ENCODE results near the gene GOLT1A.

GOLT1A gene

GRCh38 chr1:204219971-204220616 is 6.3 kb upstream of the GOLT1A start:
- DNase-seq (ENCODE audit: low read depth, low spot score): no peak

- no peak for DNase-seq (ENCODE audit: low read depth, low spot score)
These were observed 4.8 kb upstream of the GOLT1A start for GRCh38 chr1:204218552-204218951.

DNA sequence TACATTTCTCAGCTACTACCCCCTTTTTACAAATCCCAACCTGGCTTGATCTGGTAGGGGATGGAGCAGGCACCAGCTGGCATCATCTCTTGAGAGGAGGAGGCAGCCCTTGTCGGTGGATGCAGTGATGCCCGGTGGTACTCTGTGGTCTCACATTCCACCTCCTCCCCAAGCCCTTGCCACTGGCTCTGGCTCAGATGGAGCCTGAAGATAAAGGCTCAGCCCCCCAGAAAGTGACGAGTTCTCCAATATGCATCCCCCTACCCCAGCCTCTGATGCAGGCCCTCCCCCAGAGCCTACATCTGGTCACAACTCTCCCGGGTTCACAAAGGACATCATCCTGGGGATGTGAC is 3.8 kb upstream of the GOLT1A start:
- no peak for DNase-seq (ENCODE audit: low read depth, low spot score)

DNA sequence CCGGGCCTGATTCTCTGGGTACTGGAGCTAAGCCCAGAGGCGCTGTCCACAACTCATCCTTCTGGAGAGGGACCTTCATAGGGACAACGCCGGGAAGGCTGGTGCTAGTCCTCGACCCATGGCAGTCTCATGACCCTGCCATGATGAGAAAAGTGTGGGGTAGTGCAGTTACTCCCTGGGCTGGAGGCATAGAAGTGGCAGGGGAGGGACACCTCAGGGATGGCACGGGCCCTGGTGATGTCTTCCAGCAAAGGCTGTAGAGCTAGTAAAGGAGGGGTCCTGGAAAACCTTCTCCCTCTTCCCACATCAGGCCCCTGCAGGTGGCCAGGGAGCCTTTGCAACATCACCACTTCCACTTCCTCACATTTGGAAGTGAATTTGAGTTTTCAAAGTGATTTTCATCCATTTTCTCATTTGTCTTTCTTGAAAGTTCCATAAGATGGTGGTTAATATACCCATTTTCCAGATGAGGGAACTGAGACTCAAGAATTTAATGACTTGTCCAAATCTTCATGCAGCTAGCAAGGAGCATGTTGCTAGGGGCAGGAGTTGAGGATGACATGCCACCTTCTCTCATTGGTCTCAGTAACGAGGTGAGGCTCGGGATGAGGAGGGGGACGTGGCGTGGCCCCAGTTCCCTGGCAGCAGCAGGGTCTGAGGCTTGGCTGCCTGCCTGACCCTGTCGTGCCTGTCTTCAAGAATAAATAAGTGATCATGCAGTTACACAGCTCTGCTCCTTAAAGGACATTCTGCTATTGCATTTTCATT is 3.3 kb upstream of the GOLT1A start:
- no peak for DNase-seq (ENCODE audit: low read depth, low spot score)

- DNase-seq (ENCODE audit: low read depth, low spot score): no peak
These were observed 2.4 kb upstream of the GOLT1A start for GRCh38 chr1:204216236-204216635.

GRCh38 chr1:204212715-204213114 is 1.1 kb downstream of the GOLT1A start:
- DNase-seq (ENCODE audit: low read depth, low spot score): no peak

DNA sequence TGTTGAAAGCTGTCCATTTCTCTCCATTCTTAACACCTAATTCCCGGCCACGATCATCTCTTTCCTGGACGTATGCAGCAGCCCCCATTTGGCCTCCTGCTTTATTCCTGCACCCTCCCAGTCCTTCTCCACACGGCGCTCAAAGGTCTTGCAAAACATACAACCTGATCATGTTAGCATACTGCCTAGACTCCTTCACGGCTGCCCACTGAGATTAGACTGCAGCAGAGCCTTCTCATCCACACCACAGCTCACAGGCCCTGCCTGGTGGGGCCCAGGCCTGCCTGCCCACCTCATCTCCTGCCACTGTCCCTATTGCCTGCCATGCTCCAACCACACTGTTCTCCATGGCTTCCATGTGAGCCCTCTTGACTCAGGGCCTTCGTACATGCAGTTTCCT is 2.7 kb downstream of the GOLT1A start:
- DNase-seq (ENCODE audit: low read depth, low spot score): no peak

DNA sequence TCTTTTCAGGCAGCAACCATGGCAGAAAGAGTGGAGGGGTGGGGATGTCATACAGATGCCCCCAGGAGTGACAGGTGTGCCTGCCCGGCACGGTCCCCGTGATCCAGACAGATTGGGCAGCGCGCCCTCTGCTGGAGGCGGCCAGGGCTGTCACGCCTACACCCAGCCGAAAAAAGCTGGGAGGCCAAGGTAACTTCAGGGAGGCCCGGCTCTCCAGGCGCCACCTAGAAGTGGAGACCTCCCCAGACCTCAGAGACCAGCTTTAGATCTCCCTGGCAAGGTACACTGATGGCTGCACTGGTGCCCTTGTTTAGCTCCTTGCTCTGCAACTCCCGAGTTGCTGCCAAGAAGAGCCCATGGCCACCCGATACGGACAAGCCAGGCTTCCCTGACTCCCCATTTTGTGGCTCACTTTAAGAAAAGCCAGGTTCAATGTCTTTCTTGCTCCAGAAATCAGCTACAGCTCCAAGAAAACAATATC is 6.6 kb downstream of the GOLT1A start:
- peak; percentile 90 for DNase-seq (ENCODE audit: low read depth, low spot score)

GRCh38 chr1:204206121-204206520 is 7.7 kb downstream of the GOLT1A start:
- no peak for DNase-seq (ENCODE audit: low read depth, low spot score)

- DNase-seq (ENCODE audit: low read depth, low spot score): no peak
These were observed 8.3 kb downstream of the GOLT1A start for GRCh38 chr1:204205486-204205885.

DNA sequence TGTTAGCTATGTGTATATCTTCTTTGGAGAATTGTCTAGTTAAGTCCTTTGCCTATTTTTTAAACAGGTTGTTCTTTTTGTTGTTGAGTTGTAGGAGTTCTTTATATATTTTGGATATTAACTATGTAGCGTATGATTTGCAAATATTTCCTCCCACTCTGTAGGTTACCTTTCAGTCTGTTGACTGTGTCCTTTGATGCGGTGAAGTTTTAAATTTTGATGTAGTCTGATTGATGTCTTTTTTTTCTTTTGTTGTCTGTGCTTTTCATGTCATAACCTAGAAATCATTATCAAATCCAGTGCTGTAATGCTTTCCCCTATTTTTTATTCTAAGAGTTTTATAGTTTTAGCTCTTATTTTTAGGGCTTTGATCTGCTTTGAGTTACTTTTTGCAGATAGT is 8.8 kb downstream of the GOLT1A start:
- no peak for DNase-seq (ENCODE audit: low read depth, low spot score)

- DNase-seq (ENCODE audit: low read depth, low spot score): no peak
These were observed 10.5 kb downstream of the GOLT1A start for GRCh38 chr1:204203206-204203767.

GRCh38 chr1:204202481-204202880 is 11.3 kb downstream of the GOLT1A start:
- no peak for DNase-seq (ENCODE audit: low read depth, low spot score)

GRCh38 chr1:204201348-204202040 is 12.3 kb downstream of the GOLT1A start:
- DNase-seq (ENCODE audit: low read depth, low spot score): peak; percentile 23

DNA sequence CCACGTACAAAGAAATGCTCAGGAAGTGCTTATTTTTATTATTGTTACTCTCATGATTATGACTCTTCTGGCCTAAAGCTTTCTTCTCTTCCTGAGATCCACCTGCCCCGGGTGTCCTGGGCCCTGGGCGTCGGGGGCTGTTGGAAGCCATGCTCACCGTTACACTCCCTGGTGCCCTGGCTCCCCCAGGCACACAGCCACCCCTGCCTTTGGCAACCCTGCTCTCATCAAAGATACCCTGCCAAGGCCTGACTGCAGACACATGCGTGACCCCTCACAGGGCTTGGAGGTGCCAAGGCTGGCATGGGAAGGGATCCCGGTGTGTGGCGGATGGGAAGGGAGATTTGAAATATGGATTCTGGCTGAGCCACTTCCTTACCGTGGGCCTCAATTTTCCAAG is 14.2 kb downstream of the GOLT1A start:
- DNase-seq (ENCODE audit: low read depth, low spot score): no peak

DNA sequence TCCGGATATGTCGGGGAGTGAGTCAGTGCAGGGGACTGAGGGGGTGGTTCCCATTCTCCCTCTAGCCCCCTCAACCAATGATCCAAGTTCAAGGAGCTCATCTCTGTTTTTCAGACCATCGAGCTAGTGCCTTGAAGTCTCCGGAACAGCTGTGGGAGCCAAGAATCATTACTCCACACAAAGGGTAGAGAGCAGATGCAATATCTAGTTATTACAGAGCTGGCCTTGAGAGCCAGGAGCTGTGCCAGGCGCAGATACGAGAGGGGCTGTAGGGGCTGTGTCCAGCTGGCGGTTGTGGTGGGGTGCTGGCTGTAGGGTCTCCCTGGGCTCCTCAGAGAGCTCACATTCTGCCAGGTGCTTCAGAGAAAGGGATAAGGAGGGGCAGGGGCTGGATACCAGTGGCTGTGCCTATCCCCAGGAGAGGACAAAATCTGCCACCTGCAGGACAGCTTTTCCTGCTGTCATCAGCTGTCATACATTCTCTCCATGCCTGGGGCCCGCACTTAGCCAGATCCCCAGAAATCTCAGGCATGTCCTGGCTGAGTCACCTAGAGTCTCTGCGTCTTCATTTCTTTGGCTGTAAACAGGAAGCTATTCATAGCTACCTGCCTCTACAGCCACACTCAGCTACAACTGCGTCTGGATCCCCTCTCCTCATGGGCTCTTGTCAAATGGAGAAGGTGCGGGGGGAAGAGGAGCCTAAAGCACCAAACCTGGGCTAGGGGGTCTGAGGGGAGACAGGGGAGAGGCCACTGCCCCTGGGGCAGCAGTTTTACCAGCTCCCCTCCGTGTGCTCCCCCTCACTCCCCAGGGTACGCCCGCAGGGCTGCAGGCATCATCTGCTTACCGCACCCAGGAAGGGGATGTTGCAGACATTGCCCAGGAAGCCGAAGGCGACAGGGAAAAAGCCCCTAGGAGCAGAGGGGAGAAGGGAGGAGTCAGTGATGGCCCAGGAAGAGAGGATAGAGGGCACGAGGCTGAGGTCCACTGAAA is 15.1 kb downstream of the GOLT1A start:
- DNase-seq (ENCODE audit: low read depth, low spot score): peak; percentile 78

DNA sequence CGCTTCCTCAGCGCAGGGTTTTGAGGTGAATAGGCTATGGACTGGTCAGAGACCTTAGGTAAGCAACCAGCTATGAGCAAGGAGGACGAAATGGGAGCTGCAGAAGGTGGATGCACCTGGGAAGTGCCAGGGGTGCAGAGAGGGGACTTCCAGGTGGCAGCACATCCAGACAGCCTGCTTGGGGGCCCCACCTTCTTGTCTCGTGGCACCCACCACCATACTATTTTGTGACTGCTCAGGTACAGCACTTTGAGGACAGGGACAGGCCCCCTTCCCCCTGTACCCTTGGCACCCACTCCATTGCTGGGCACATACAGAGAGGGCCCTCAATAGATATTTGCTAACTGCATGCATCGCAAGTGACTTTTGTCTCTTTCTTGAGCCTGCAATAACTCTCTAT is 16.7 kb downstream of the GOLT1A start:
- no peak for DNase-seq (ENCODE audit: low read depth, low spot score)

DNA sequence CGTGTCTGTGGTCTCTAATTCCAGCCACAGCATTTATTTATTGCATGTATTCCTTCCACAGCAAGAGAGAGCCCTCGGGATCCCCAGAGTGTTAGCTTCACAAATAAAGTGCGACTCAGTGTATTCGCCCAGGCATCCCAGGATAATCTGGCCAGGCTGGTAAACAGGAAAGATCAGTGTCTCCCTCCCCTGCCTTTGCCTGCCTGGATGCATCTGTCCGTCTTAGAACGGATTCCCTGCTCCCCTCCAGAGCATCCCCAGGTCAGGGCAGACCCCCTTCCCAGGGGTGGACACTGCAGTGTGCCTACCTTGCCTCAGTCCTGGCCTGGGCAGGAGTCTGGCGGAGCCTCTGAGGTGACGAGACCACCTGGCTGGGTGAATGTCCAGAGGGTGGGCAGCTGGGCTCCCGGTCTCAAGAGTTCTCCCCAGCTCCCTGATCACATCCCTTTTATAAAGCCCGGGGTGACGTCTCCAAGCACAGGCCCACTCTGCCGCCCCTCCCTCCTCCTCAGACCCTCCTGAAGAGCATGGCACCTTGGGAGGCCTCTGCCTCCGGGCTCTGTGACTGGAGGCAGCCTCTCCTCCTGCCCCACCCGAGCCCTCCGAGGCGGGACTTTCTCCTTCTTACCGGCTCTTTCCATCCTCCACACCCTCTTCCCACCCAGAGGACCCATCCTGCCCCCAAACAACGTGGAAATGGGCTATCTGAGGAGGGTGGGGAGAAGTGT is 17.6 kb downstream of the GOLT1A start, which contains the start of gene KISS1:
Gene KISS1, minus strand, starts transcription at position 424 of the 728 bp plus-strand sequence. CDS start 3,615 bp downstream, outside the sequence.
- DNase-seq (ENCODE audit: low read depth, low spot score): peak; percentile 14

DNA sequence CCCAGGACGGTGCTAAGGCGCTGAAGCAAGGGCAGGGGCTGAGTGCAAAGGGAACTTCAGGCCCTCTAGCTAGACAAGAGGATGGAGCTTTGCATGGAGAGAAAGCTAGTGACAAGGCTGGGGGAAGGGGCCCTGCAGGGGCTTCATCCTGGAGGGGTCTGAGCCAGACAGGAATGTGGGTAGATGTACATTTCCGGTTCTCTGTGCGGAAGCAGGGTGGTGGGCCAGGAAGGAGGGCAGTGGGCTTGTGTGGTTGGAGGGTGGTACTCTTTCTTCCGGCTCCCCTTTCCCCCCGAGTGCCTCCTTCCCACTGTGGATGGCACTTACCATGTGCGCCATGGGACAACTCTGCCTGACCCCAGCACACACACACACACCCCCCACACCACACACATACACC is 19.0 kb downstream of the GOLT1A start:
- no peak for DNase-seq (ENCODE audit: low read depth, low spot score)

DNA sequence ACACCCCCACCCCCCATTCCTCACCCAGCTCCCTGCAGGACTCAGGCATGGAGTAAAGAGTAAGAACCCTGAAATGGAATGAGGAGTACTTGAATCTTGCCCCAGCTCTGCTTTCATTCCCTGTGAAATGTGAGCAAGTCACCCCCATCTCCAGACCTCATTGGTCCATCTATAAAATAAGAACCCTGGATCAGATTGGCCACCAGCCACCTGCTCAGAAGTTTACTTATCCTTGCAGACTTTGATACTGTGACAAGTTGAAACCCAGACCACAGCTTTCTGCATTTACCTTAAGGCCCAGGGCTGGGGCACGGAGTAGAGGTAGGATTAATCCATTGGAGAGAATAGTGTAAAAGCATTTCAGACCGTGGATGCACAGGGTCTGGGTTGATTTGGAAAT is 19.7 kb downstream of the GOLT1A start:
- DNase-seq (ENCODE audit: low read depth, low spot score): no peak

All from ELF-1 (cell line).